ENCODE results near the gene ZDHHC16. TPM values are rescaled to one million over a fixed set of nuclear protein-coding genes. Genes with fewer than 3 reads are reported as not detected.

ZDHHC16 gene
- total and polyA plus RNA-seq, 10 of the 15 experiments (the other 5 are each of a cell fraction or from before 2014, with no cell fraction given), result 16.8 to 63.1 (median 29.8) TPM

GRCh38 chr10:97500297-97500575, 54.3 kb downstream of the ZDHHC16 start (continued):
- no peak for TF ChIP-seq ZNF207 (IDR thresholded peaks at IDR 0.05; ENCODE audit: borderline replicate concordance)

- intact Hi-C loops (cut with micrococcal nuclease; ENCODE audit: unreplicated experiment), result no loop called here
- H4K20me1 ChIP-seq (ENCODE audit: control insufficient read depth, insufficient read depth), result no peaks in the 10 kb centered on the region
Measured at GRCh38 chr10:97502916-97503315, 56.9 kb downstream of the ZDHHC16 start.

More at GRCh38 chr10:97502916-97503315, 56.9 kb downstream of the ZDHHC16 start:
- H3K9ac ChIP-seq (ENCODE audit: control insufficient read depth, insufficient read depth, low read length), result no peak overlapping the region
- peaks cover 3% of the 10 kb centered on the region for H3K79me2 ChIP-seq (ENCODE audit: control insufficient read depth, insufficient read depth, low read length)
- BruUV-seq (replicated peaks), result no TSS peak
- in situ Hi-C loops (cut with MboI), result no loop called here
- no peaks in the 10 kb centered on the region for H3K36me3 ChIP-seq (ENCODE audit: control insufficient read depth in 2 of 2, insufficient read depth in 2 of 2, low read length in 1 of 2)
- no peak for TF ChIP-seq SIN3A (IDR thresholded peaks at IDR 0.05; ENCODE audit: low read depth, low read length)
- TF ChIP-seq CHD2 (IDR thresholded peaks at IDR 0.05; ENCODE audit: borderline replicate concordance, low read depth, low read length), result no peak
- no peak for TF ChIP-seq ZBTB33 (IDR thresholded peaks at IDR 0.05)
- no peak for TF ChIP-seq NR2F1 (conservative IDR thresholded peaks at IDR 0.05)
- no peak for TF ChIP-seq SREBF2 (IDR thresholded peaks at IDR 0.05; ENCODE audit: low read length)
- no peak for TF ChIP-seq ZNF274 (IDR thresholded peaks at IDR 0.05; ENCODE audit: insufficient read depth, insufficient read length)
- no peak for TF ChIP-seq CUX1 (IDR thresholded peaks at IDR 0.05; ENCODE audit: insufficient replicate concordance, low read depth, low read length)
- no peak for TF ChIP-seq USF1 (IDR thresholded peaks at IDR 0.05; ENCODE audit: borderline replicate concordance, extremely low read length, insufficient read depth, low read depth, low read length)
- TF ChIP-seq BRCA1 (IDR thresholded peaks at IDR 0.05; ENCODE audit: low read depth, low read length), result no peak
- ChIA-PET CTCF (interaction anchor here (0.6 to 0.9 kb wide), 2 partner anchors 14 to 51 kb away, joined by 3 read pairs; no protein-coding TSS in a partner anchor), SMC1A (ENCODE audit: uncharacterized antibody, unreplicated experiment) (interaction anchor here (1.1 kb wide), 1 partner anchor 9 kb away, joined by 3 read pairs; no protein-coding TSS in a partner anchor), POLR2A (no interaction called here), RAD21 (ENCODE audit: unreplicated experiment) (no interaction called here)
- ATAC-seq (no peak), FAIRE-seq (no peak), DNase-seq (ENCODE audit: low read depth, low spot score) (no peak)
- no peak overlapping the region for H3K27ac ChIP-seq (ENCODE audit: control insufficient read depth, insufficient read depth)
- 59% methylated on average over 6 of the region's 6 CpGs for WGBS (ENCODE audit: insufficient coverage, insufficient replicate concordance, low lambda C conversion rate, missing lambda C conversion rate)
- H2AFZ ChIP-seq (ENCODE audit: control insufficient read depth, low read depth, low read length), result no peak overlapping the region
- H3K4me1 ChIP-seq (ENCODE audit: control insufficient read depth, insufficient read depth, low read length), result peaks cover 3% of the 10 kb centered on the region; the same call in 1 of the 2 replicates
- H3K4me3 ChIP-seq, result no peak overlapping the region
- no peaks in the 10 kb centered on the region for H3K9me3 ChIP-seq (replicated peaks; ENCODE audit: control insufficient read depth, insufficient read depth, low read length)
- H3K27me3 ChIP-seq (replicated peaks in 1 of 2; ENCODE audit: control insufficient read depth in 2 of 2, insufficient read depth in 2 of 2, low read length in 1 of 2), result peaks cover 6 to 16% of the 10 kb centered on the region in 2 experiments
- H3K4me2 ChIP-seq (ENCODE audit: control insufficient read depth, insufficient read depth), result no peak overlapping the region

All from GM12878 (cell line).